Brain microvascular endothelial cell (primary cell): ENCODE results near the gene SFRP2.
A peak's percentile ranks its signal among the peaks of the same experiment; 100 is the strongest.

Source experiments
- DNase-seq: peaks from one replicate; pipeline ENCODE4 v3.0.0-alpha.2; 2020
- H3K27ac ChIP-seq: fragments of 250-450 bp; sonication (Bioruptor Pico); 2 replicates; pipeline ENCODE4 v1.5.1; 2020; ENCODE audit warnings: mild to moderate bottlenecking, moderate library complexity
- H3K27me3 ChIP-seq: fragments of 250-450 bp; sonication (Bioruptor Pico); replicated peaks from 2 replicates; pipeline ENCODE4 v1.5.1; 2020; ENCODE audit warnings: mild to moderate bottlenecking
- H3K36me3 ChIP-seq: fragments of 250-450 bp; sonication (Bioruptor Pico); replicated peaks from 2 replicates; pipeline ENCODE4 v1.5.1; 2020; ENCODE audit warnings: mild to moderate bottlenecking
- H3K4me3 ChIP-seq: 2 replicates; pipeline ENCODE4 v1.5.1; 2011; ENCODE audit warnings: low read depth, mild to moderate bottlenecking, control low read depth, low read length, moderate library complexity
- in situ Hi-C: cut with HindIII; loops from 2 replicates; pipeline ENCODE4 v1.10.0; 2017; ENCODE audit warnings: low sequenced_read_pairs, low pct_ligation_motif_present
- TF ChIP-seq, protein P1 (sequence below): IDR thresholded peaks from 2 replicates; pipeline ENCODE4 v1.5.1; 2011; ENCODE audit warnings: low read depth, mild to moderate bottlenecking, moderate library complexity, low read length, control low read depth, inconsistent platforms; ENCODE audit errors: missing control alignments

SFRP2 gene

DNA sequence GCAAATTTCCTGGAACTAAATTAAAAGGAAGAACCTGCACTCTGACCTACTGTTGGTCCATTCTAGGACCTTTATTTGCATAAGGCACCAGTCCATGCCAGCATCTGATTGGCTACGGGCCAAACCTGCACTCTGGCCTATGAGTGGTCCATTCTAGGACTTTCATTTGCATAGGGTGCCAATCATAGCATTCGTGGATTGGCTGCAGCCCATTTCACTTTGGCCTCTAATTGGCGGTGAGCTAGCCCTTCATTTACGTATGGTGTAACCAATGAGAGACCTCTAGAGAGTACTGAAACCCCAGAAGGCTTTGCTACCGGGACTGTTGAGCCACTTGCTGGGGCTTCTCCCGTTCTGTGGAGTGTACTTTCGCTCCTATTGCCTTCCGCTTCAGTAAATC, 23.0 kb downstream of the SFRP2 start:
- TF ChIP-seq, protein P1, sequence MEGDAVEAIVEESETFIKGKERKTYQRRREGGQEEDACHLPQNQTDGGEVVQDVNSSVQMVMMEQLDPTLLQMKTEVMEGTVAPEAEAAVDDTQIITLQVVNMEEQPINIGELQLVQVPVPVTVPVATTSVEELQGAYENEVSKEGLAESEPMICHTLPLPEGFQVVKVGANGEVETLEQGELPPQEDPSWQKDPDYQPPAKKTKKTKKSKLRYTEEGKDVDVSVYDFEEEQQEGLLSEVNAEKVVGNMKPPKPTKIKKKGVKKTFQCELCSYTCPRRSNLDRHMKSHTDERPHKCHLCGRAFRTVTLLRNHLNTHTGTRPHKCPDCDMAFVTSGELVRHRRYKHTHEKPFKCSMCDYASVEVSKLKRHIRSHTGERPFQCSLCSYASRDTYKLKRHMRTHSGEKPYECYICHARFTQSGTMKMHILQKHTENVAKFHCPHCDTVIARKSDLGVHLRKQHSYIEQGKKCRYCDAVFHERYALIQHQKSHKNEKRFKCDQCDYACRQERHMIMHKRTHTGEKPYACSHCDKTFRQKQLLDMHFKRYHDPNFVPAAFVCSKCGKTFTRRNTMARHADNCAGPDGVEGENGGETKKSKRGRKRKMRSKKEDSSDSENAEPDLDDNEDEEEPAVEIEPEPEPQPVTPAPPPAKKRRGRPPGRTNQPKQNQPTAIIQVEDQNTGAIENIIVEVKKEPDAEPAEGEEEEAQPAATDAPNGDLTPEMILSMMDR = no peak
- Histone ChIP-seq H3K4me3 (no peak overlapping the region), H3K27me3 (no peaks in the 10 kb centered on the region), H3K36me3 (no peaks in the 10 kb centered on the region), H3K27ac (no peak overlapping the region)
- in situ Hi-C loops = no loop called here
- DNase-seq = no peak

DNA sequence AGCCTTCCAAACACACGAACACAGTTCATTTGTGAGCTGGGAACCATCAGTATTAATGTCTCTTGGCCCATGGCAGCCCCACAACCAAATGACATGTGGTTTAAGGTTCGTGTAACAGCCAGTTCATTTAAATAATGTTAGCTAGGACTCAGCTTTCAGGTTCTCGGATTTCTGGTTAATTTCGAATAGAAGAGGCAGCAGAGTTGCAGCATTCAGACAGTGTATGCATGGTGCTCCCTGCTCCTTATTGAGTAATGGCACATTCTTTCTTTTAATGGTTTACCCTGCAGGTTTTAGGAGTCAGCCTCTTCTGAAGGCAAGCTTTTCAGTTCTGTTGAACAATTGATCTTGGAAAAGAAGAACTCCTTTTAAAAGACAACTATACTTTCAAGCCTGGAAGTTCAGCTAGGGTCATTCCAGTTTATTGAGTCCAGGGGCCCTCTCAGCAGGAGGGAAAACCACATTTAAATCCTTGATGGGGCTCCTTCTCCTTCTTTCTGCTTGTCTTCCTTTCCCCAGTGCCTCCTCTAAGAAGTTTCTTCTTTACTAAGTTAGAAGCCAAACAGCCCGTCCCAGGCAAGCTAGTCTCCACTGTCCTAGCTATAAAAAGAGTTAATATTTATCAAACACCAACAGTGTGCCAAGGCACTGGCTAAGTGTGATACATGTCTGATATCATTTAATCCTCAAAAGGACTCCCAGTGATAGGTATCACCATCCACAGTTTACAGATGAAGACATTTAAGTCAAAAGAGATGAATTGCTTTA, 24.1 kb downstream of the SFRP2 start:
- in situ Hi-C loops = no loop called here

DNA sequence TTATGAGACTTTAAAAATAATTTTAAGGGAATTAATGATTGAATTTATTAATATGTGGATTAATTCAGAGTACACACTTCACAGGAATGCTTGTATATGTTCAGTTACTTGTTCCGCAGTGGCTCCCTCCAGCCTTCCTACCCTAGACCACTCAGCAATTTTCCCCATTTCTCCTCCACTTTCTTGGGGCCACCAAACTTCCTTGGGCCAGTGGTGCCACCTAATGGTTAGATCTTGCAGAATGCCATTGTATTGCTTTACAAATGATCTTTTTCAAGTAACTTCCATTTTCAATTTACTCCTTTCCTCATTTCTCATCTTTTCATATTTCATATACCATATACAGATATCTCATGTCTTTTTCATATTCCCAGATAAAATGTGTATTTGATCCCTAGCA, 25.5 kb downstream of the SFRP2 start:
- Histone ChIP-seq H3K4me3 (no peak overlapping the region), H3K27ac (no peak overlapping the region), H3K36me3 (no peaks in the 10 kb centered on the region), H3K27me3 (no peaks in the 10 kb centered on the region)
- no peak for DNase-seq
- in situ Hi-C loops = no loop called here
- TF ChIP-seq, protein P1 = peak; percentile 51

More for the DNA sequence above, 24.1 kb downstream of the SFRP2 start:
- DNase-seq = no peak
- Histone ChIP-seq H3K36me3 (no peaks in the 10 kb centered on the region), H3K27me3 (no peaks in the 10 kb centered on the region), H3K4me3 (no peak overlapping the region), H3K27ac (no peak overlapping the region)
- TF ChIP-seq, protein P1 = no peak

DNA sequence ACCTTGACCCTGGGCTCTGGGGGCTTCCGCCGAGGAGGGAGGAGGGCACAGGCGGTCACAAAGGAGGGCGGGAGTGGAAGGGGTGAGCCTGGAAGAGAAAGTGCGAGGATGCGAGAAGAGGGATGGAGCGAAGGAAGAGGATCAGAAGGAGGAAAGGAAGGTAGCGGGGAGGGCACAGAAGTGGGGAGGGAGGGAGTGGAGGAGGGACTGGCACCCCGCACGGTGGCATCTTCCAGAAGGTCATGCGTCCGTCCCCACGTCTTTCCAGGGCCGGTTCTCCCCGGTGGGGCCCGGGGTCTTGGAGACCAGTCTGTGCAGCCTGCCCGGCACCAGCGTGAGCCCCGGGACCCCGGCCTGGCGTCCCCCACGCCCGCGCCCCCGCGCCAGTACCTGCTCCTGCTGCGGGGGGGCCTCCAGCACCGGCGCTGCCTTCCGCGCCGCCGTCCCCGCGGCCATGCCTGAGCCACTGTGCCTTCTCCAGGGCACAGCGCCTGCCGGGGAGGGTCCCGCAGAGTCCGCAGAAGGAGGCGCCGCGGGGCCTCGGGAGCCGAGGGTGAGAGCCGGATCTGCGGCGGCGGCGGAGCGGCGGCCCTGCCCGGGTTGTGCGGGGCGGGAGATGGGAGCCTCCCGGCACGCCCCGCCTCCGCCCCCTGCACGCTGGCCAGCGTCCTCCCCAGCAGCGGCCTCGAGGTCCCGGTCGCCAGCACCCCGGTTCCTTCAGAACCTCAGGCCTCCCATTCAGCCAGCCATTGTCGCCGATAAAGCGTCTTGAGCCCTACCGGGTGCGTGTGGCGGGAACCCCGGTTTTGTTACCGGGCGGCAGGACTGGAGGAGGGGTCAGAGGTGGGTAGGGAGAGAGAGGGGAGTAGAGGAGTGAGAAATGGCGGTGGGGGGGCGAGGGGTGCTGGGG, 29.2 kb downstream of the SFRP2 start, which contains the start of gene RNF175:
Gene RNF175, minus strand, starts transcription at position 618 of the 910 bp plus-strand sequence. Its CDS starts 162 bp downstream, at position 456.
- DNase-seq = no peak
- in situ Hi-C loops = no loop called here

DNA sequence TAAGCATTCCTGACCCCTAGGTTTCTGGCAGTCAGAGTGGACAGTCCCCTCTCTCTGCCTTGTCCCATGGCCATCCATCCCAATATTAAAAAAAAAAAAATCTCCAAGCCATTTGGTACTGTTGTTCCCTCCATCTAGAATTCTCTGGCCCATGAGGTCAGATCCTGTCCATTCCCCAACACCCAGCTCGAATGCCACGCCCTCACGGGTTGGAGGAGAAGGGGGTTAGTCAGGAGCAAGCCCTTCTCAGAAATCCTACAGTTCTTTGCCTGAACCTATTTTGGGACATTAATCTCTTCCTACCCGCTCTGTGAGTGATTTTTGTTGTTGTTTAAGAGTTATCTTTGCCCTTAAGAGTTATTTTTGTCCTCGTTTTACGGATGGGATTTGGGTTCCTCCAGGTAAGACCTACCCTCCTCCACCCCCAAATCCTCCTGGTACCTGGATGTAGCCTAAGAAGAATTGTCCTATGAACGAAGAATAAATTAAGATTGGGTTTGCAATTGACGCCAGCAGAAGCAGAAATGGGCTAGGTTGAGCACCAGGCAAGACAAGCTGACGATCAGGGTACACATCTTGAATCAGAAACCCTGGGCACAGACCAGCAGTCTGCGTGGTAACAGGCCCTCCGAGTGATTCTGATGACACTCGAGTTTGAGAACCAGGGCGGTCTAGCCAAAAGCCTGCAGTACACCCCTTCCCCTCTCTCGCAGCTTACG, 30.0 kb downstream of the SFRP2 start:
- TF ChIP-seq, protein P1 = no peak
- H3K27me3 ChIP-seq = no peaks in the 10 kb centered on the region
- DNase-seq = no peak
- in situ Hi-C loops = no loop called here
- no peak overlapping the region for H3K27ac ChIP-seq
- H3K36me3 ChIP-seq = no peaks in the 10 kb centered on the region
- peak overlapping the region; percentile 53 for H3K4me3 ChIP-seq

More for the DNA sequence above, 29.2 kb downstream of the SFRP2 start, which contains the start of gene RNF175:
- no peaks in the 10 kb centered on the region for H3K36me3 ChIP-seq
- no peak within 1 kb of the TSS for H3K27ac ChIP-seq
- H3K27me3 ChIP-seq = no peaks in the 10 kb centered on the region
- H3K4me3 ChIP-seq = peak within 1 kb of the TSS; percentile 53
- TF ChIP-seq, protein P1 = no peak
